ENCODE data around the gene PARD3B.

GRCh38 chr2:205619600-205619999 lies 1074.3 kb downstream of the PARD3B start:
- TF ChIP-seq POLR2AphosphoS5 (IDR thresholded peaks at IDR 0.05), result no peak
- TF ChIP-seq CTCF (IDR thresholded peaks at IDR 0.05), result no peak
- TF ChIP-seq POLR2A (IDR thresholded peaks at IDR 0.05), result no peak

All from prostate gland (tissue), 2 donors.